ENCODE measurements around the gene TRA2A.
A peak's percentile ranks its signal among the peaks of the same experiment; 100 is the strongest.

DNA sequence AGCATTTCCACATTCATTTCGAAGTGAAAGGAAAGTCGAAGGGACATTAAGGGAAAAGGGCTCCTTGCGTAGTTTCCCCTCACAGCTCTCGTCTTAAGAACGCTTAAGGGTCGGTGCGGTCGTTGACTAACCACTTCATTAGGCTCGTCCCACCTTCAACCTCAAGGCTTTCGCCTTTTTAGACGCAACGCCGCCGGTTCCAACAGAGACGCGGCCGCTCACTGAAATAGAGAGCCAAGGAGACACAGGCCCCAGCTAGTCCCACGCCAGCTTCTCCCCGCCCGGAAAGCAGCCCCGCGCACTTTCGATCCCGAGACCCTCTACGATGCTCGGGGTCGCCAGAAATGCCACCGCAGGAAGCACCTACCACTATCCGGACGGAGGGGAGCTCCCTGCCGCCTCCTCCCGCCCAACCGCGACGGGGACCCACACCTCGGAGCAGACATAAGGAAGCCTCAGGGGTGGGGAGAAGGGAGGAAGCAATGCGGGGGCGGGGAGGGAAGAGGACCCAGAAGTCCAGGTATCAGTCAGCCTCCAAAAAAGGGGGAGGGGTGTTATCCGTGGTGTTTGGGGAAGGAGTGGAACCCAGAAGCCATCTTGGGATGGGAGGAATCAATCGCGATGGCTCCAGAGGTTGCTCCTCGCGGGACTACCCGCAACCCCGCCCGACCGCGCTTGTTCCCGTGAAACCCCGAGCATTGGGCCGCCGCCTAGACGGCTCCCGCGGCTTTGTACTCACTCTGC is 559 bp downstream of the TRA2A start:
- TF ChIP-seq CTCF (IDR thresholded peaks at IDR 0.05; ENCODE audit: extremely low read depth in 1 of 2, insufficient read depth in 1 of 2, low read depth in 1 of 2, low read length in 2 of 2) (peak in 1 of 2 donors; percentile 9), POLR2AphosphoS5 (IDR thresholded peaks at IDR 0.05; ENCODE audit: insufficient read depth, low read depth, low read length) (no peak), POLR2A (IDR thresholded peaks at IDR 0.05; ENCODE audit: low read depth, low read length) (no peak), EZH2 (IDR thresholded peaks at IDR 0.05; ENCODE audit: borderline replicate concordance, low read depth, low read length, severe bottlenecking) (no peak), MAX (IDR thresholded peaks at IDR 0.05; ENCODE audit: insufficient read depth, insufficient read length) (no peak), MYC (IDR thresholded peaks at IDR 0.05; ENCODE audit: low read depth, low read length) (no peak), GATA2 (IDR thresholded peaks at IDR 0.05; ENCODE audit: insufficient read depth, insufficient read length, low read depth, low read length) (no peak), FOS (IDR thresholded peaks at IDR 0.05; ENCODE audit: borderline replicate concordance, insufficient read depth, low read length) (no peak)
